SK-N-MC (cell line): Measurements from ENCODE around the gene CPNE5.

ENCODE experiments used
- EZH2 ChIP-seq: fragments of 200-600 bp; sonication (generic); IDR thresholded peaks from one replicate; pipeline ENCODE4 v1.6.1; 2017; ENCODE audit warnings: antibody characterized with exemption
- FOXP2 ChIP-seq: optimal IDR thresholded peaks from 2 replicates; pipeline ENCODE3; 2011; ENCODE audit warnings: mild to moderate bottlenecking, moderate library complexity; ENCODE audit not compliant: insufficient read depth; ENCODE audit errors: extremely low read length, control extremely low read depth
- POLR2AphosphoS5 ChIP-seq: IDR thresholded peaks from 2 replicates; pipeline ENCODE4 v1.6.1; 2012; ENCODE audit warnings: mild to moderate bottlenecking, low read depth, low read length, borderline replicate concordance

DNA sequence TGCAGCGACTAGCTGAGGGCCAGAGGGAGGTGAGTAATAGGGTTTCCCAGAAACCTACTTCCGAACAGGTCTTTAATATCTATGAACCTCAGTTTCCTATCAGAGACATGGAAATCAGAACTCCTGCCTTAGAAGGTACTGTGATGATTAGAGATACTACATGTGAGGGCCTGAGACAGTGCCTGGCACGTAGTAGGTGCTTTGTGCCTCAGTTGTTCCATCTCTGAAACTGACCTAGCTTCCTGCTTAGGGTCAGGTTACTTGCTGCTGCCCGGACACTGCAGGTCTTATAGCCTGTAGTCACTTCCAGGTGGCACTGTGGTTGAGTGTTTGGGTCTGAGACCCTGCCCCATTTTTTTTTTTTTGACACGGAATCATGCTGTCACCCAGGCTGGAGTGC, 120.7 kb downstream of the CPNE5 start:
- TF ChIP-seq POLR2AphosphoS5 (no peak), EZH2 (no peak), FOXP2 (no peak)
